Upper lobe of right lung (tissue), 1 donor: ENCODE data around the gene NEUROD6. TPM values are rescaled to one million over a fixed set of nuclear protein-coding genes. Genes with fewer than 3 reads are reported as not detected.

Source experiments
- ATAC-seq: fragments of 200-7000 bp; cut with Tn5 transposase; one replicate; pipeline ENCODE4 v1.9.1; 2020; ENCODE audit warnings: mild to moderate bottlenecking, moderate library complexity
- DNase-seq: peaks from one replicate; pipeline ENCODE4 v3.0.0-alpha.2; 2020
- H3K27ac ChIP-seq: fragments of 200-600 bp; one replicate; pipeline ENCODE4 v1.8.0; 2022
- H3K27me3 ChIP-seq: fragments of 200-600 bp; one replicate; pipeline ENCODE4 v1.8.0; 2022; ENCODE audit warnings: mild to moderate bottlenecking
- H3K36me3 ChIP-seq: fragments of 200-600 bp; one replicate; pipeline ENCODE4 v1.8.0; 2022
- H3K4me1 ChIP-seq: fragments of 200-600 bp; one replicate; pipeline ENCODE4 v1.8.0; 2022
- H3K4me3 ChIP-seq: fragments of 200-600 bp; one replicate; pipeline ENCODE4 v1.8.0; 2022; ENCODE audit warnings: mild to moderate bottlenecking
- H3K9me3 ChIP-seq: fragments of 200-600 bp; one replicate; pipeline ENCODE4 v1.8.0; 2022
- CTCF ChIP-seq: fragments of 200-600 bp; IDR thresholded peaks from one replicate; pipeline ENCODE4 v1.8.0; 2022; ENCODE audit warnings: antibody characterized with exemption
- intact Hi-C: fragments of 100-400 bp; cut with DNase I; formaldehyde crosslinking; loops from one replicate; pipeline ENCODE4 v1.11.0; 2022
- long read RNA-seq: library from polyadenylated mRNA; unstranded; transcript quantifications from one replicate; pipeline ENCODE4 v2.0.0, GENCODE V29; 2021
- total RNA-seq: library from RNA; stranded (reverse); fragmentation: NEBNext Ultra II Directional; extraction: Animal tissue kit (Norgen Biotek cat#: 25700); gene quantifications from one replicate; pipeline ENCODE4 v1.2.1, GENCODE V29; 2021
- donor health status: DM: no; HTN: yes; CAD: no; lungs with severe emphysema.

Gene NEUROD6
- not detected for total RNA-seq
- long read RNA-seq = 0 reads

GRCh38 chr7:31340603-31341002 lies at the start of gene NEUROD6:
NEUROD6 (minus strand) TSS chr7:31340726; CDS start chr7:31339268, 1,458 bp downstream.
- Histone ChIP-seq H3K27ac (no peak within 1 kb of the TSS), H3K36me3 (no peaks in the 10 kb centered on the region), H3K9me3 (no peaks in the 10 kb centered on the region), H3K4me3 (no peak within 1 kb of the TSS), H3K27me3 (peaks cover 31% of the 10 kb centered on the region), H3K4me1 (no peaks in the 10 kb centered on the region)
- DNase-seq (no peak), ATAC-seq (no peak)
- no peak for TF ChIP-seq CTCF
- intact Hi-C loops = no loop called here

GRCh38 chr7:31384466-31384865 lies 43.9 kb upstream of the NEUROD6 start:
- intact Hi-C loops = no loop called here
- Histone ChIP-seq H3K27ac (no peak overlapping the region), H3K4me3 (no peak overlapping the region), H3K4me1 (no peaks in the 10 kb centered on the region), H3K36me3 (no peaks in the 10 kb centered on the region), H3K27me3 (no peaks in the 10 kb centered on the region), H3K9me3 (no peaks in the 10 kb centered on the region)
- TF ChIP-seq CTCF = no peak
- no peak for DNase-seq
- ATAC-seq = no peak

GRCh38 chr7:31382722-31383121 lies 42.2 kb upstream of the NEUROD6 start:
- Histone ChIP-seq H3K9me3 (no peaks in the 10 kb centered on the region), H3K4me1 (no peaks in the 10 kb centered on the region), H3K27me3 (no peaks in the 10 kb centered on the region), H3K27ac (no peak overlapping the region), H3K4me3 (no peak overlapping the region), H3K36me3 (no peaks in the 10 kb centered on the region)
- TF ChIP-seq CTCF = no peak
- ATAC-seq = no peak
- intact Hi-C loops = no loop called here
- no peak for DNase-seq

- Histone ChIP-seq H3K4me1 (no peaks in the 10 kb centered on the region), H3K36me3 (no peaks in the 10 kb centered on the region), H3K9me3 (no peaks in the 10 kb centered on the region), H3K27ac (no peak overlapping the region), H3K27me3 (no peaks in the 10 kb centered on the region), H3K4me3 (no peak overlapping the region)
- TF ChIP-seq CTCF = peak; percentile 57
- DNase-seq = no peak
- ATAC-seq = peak; percentile 78
- intact Hi-C loops = no loop called here
Observed at GRCh38 chr7:31373337-31374289, 33.1 kb upstream of the NEUROD6 start.

GRCh38 chr7:31372231-31372959 lies 31.9 kb upstream of the NEUROD6 start:
- Histone ChIP-seq H3K9me3 (no peaks in the 10 kb centered on the region), H3K27me3 (no peaks in the 10 kb centered on the region), H3K4me1 (no peaks in the 10 kb centered on the region), H3K4me3 (no peak overlapping the region), H3K27ac (no peak overlapping the region), H3K36me3 (no peaks in the 10 kb centered on the region)
- intact Hi-C loops = no loop called here
- DNase-seq (no peak), ATAC-seq (no peak)
- TF ChIP-seq CTCF = no peak
